ENCODE data around the gene CELF5.

- no peak for TF ChIP-seq CTCF (IDR thresholded peaks at IDR 0.05)
- no peak for TF ChIP-seq ZFX (IDR thresholded peaks at IDR 0.05; ENCODE audit: borderline replicate concordance)
Observed at GRCh38 chr19:3281026-3281425, 56.6 kb downstream of the CELF5 start.

All from 22Rv1 (cell line).